Measurements from ENCODE around the gene ADAMTS12. TPM values are rescaled to one million over a fixed set of nuclear protein-coding genes. Genes with fewer than 3 reads are reported as not detected.
"Not testable (repeated sequence)": the region's sequence is repeated elsewhere in the genome, so short reads cannot be mapped to it uniquely, and the experiment has no call there.

ADAMTS12 gene
- total RNA-seq, 1 donor from 2014 or later, result 4.1 TPM

- no peak for DNase-seq (ENCODE audit: low read depth)
- H3K36me3 ChIP-seq (ENCODE audit: control insufficient read depth, insufficient read depth, low read length), result no peaks in the 10 kb centered on the region
- no peak overlapping the region for H3K4me3 ChIP-seq (ENCODE audit: low read depth, low read length)
- H3K27me3 ChIP-seq (ENCODE audit: control insufficient read depth, insufficient read depth, low read length), result no peaks in the 10 kb centered on the region
- no peak for TF ChIP-seq CTCF (IDR thresholded peaks at IDR 0.05; ENCODE audit: insufficient read depth, low read length, poor library complexity, severe bottlenecking)
Observed at GRCh38 chr5:33867241-33867640, 24.5 kb downstream of the ADAMTS12 start.

- not testable (repeated sequence) for DNase-seq (ENCODE audit: low read depth)
Observed at GRCh38 chr5:33859177-33859576, 32.6 kb downstream of the ADAMTS12 start.

GRCh38 chr5:33857037-33857436, 34.8 kb downstream of the ADAMTS12 start:
- no peak for TF ChIP-seq CTCF (IDR thresholded peaks at IDR 0.05; ENCODE audit: insufficient read depth, low read length, poor library complexity, severe bottlenecking)
- no peak for DNase-seq (ENCODE audit: low read depth)
- Histone ChIP-seq H3K4me3 (ENCODE audit: low read depth, low read length) (no peak overlapping the region), H3K27me3 (ENCODE audit: control insufficient read depth, insufficient read depth, low read length) (no peaks in the 10 kb centered on the region), H3K36me3 (ENCODE audit: control insufficient read depth, insufficient read depth, low read length) (no peaks in the 10 kb centered on the region)

More at GRCh38 chr5:33859177-33859576, 32.6 kb downstream of the ADAMTS12 start:
- not testable (repeated sequence) for H3K27me3 ChIP-seq (ENCODE audit: control insufficient read depth, insufficient read depth, low read length); H3K36me3 ChIP-seq (ENCODE audit: control insufficient read depth, insufficient read depth, low read length); H3K4me3 ChIP-seq (ENCODE audit: low read depth, low read length)

GRCh38 chr5:33855396-33855795, 36.4 kb downstream of the ADAMTS12 start:
- no peak for TF ChIP-seq CTCF (IDR thresholded peaks at IDR 0.05; ENCODE audit: insufficient read depth, low read length, poor library complexity, severe bottlenecking)
- no peak for DNase-seq (ENCODE audit: low read depth)
- Histone ChIP-seq H3K36me3 (ENCODE audit: control insufficient read depth, insufficient read depth, low read length) (no peaks in the 10 kb centered on the region), H3K27me3 (ENCODE audit: control insufficient read depth, insufficient read depth, low read length) (no peaks in the 10 kb centered on the region), H3K4me3 (ENCODE audit: low read depth, low read length) (no peak overlapping the region)

GRCh38 chr5:33854733-33855151, 37.0 kb downstream of the ADAMTS12 start:
- peak; percentile 88 for DNase-seq (ENCODE audit: low read depth)
- Histone ChIP-seq H3K27me3 (ENCODE audit: control insufficient read depth, insufficient read depth, low read length) (no peaks in the 10 kb centered on the region), H3K4me3 (ENCODE audit: low read depth, low read length) (no peak overlapping the region)

GRCh38 chr5:33852837-33853236, 39.0 kb downstream of the ADAMTS12 start:
- Histone ChIP-seq H3K36me3 (ENCODE audit: control insufficient read depth, insufficient read depth, low read length) (no peaks in the 10 kb centered on the region), H3K27me3 (ENCODE audit: control insufficient read depth, insufficient read depth, low read length) (no peaks in the 10 kb centered on the region), H3K4me3 (ENCODE audit: low read depth, low read length) (no peak overlapping the region)
- no peak for TF ChIP-seq CTCF (IDR thresholded peaks at IDR 0.05; ENCODE audit: insufficient read depth, low read length, poor library complexity, severe bottlenecking)
- DNase-seq (ENCODE audit: low read depth), result no peak

More at GRCh38 chr5:33854733-33855151, 37.0 kb downstream of the ADAMTS12 start:
- TF ChIP-seq CTCF (IDR thresholded peaks at IDR 0.05; ENCODE audit: insufficient read depth, low read length, poor library complexity, severe bottlenecking), result no peak
- no peaks in the 10 kb centered on the region for H3K36me3 ChIP-seq (ENCODE audit: control insufficient read depth, insufficient read depth, low read length)
